NCI-H345 (cell line): ENCODE results near the gene NCK2.

Experiments used
- DNase-seq: peaks from one replicate; lab custom pipeline; 2025; lab: John Stamatoyannopoulos, UW

Gene NCK2

GRCh38 chr2:105777031-105777482 lies 32.3 kb downstream of the NCK2 start:
- DNase-seq = no peak

GRCh38 chr2:105777506-105778055 lies 32.9 kb downstream of the NCK2 start:
- DNase-seq = no peak

- no peak for DNase-seq
Observed at GRCh38 chr2:105778080-105778607, 33.4 kb downstream of the NCK2 start.

GRCh38 chr2:105779394-105779793 lies 34.7 kb downstream of the NCK2 start:
- DNase-seq = no peak

- no peak for DNase-seq
Observed at GRCh38 chr2:105780606-105781005, 35.9 kb downstream of the NCK2 start.

GRCh38 chr2:105781274-105781978 lies 36.7 kb downstream of the NCK2 start:
- no peak for DNase-seq

- DNase-seq = no peak
Observed at GRCh38 chr2:105782123-105782522, 37.4 kb downstream of the NCK2 start.

- peak; percentile 32 for DNase-seq
Observed at GRCh38 chr2:105782646-105783045, 37.9 kb downstream of the NCK2 start.

GRCh38 chr2:105783151-105783738 lies 38.5 kb downstream of the NCK2 start:
- no peak for DNase-seq

GRCh38 chr2:105783972-105784371 lies 39.3 kb downstream of the NCK2 start:
- DNase-seq = no peak

- DNase-seq = no peak
Observed at GRCh38 chr2:105784589-105784988, 39.9 kb downstream of the NCK2 start.

GRCh38 chr2:105785095-105785847 lies 40.6 kb downstream of the NCK2 start:
- DNase-seq = no peak

GRCh38 chr2:105786231-105787230 lies 41.8 kb downstream of the NCK2 start:
- DNase-seq = no peak

GRCh38 chr2:105787376-105788318 lies 42.9 kb downstream of the NCK2 start:
- no peak for DNase-seq

GRCh38 chr2:105788670-105789290 lies 44.1 kb downstream of the NCK2 start:
- no peak for DNase-seq

GRCh38 chr2:105789745-105790460 lies 45.2 kb downstream of the NCK2 start:
- DNase-seq = no peak

- no peak for DNase-seq
Observed at GRCh38 chr2:105790461-105791149, 45.9 kb downstream of the NCK2 start.

GRCh38 chr2:105791229-105791628 lies 46.5 kb downstream of the NCK2 start:
- DNase-seq = no peak
